ENCODE measurements around the gene RASA2. TPM values are rescaled to one million over a fixed set of nuclear protein-coding genes. Genes with fewer than 3 reads are reported as not detected.
"Not testable (repeated sequence)": the region's sequence is repeated elsewhere in the genome, so short reads cannot be mapped to it uniquely, and the experiment has no call there.

The RASA2 gene
- polyA plus RNA-seq, 12 donors, result 7.5 to 19.4 (median 12.8) TPM; not detected in 1

DNA sequence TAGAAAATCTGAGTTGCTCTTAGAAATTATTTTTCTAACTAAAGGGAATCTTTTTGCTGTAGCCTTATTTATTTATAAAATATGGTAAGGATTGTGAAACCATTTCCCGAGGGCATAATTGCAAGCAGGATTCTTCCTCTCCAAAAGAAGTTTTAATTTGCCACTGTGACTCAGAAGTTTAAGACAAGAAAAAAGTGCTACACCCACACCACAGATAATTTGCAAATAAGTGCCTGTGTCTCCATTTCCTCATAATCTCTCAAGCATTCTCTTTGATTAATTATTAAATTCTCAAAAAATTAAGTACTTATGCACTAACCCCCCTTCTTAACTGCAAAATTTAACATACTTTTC is 43.6 kb downstream of the RASA2 start:
- DNase-seq, result no peak

DNA sequence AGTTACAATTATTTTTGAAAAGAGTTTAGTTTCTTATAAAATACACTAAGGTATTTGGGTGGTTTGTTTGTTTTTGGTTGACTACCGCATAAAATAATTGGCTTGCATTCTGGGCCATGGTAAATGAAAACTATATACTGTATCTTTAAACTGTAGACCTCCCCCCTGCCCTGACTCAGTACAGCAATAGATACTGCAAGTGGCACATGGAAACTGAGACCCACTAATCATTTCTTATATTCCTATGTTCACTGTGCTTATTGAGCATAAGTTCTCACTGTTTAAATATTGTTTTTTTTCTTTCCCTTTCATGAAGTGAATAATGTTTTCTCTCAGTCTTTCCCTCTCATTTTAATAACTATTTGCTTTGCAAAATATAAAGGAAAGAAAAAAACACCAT is 45.8 kb downstream of the RASA2 start:
- DNase-seq, result no peak

DNA sequence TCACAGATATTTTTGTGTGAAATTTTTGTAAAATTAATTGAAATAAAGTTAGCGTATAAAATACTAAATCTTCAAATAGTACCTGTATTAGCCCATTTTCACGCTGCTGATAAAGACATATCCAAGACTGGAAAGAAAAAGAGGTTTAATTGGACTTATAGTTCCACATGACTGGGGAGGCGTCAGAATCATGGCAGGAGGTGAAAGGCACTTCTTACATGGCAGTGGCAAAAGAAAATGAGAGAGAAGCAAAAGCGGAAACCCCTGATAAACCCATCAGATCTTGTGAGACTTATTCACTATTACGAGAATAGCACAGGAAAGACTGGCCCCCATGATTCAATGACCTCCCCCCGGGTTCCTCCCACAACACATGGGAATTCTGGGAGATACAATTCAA is 49.2 kb downstream of the RASA2 start:
- not testable (repeated sequence) for DNase-seq

DNA sequence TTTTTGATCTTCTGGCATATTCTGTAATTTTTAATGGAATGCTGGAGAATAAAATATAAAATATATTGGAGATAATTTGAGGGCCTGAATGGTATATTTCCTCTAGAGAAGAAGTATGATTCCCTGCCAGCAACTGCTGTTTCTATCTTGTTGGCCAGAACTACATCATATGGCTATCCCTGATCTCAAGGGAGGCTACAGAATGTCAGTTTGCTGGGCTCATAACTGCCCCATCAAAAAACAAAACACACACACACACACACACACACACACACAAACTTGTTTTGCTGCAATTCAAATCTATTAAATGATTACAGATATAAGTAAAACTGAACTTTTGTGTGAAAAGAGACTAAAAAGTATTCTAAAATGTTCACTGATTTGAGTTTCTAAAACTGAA is 51.0 kb downstream of the RASA2 start:
- peak; percentile 19 for DNase-seq

DNA sequence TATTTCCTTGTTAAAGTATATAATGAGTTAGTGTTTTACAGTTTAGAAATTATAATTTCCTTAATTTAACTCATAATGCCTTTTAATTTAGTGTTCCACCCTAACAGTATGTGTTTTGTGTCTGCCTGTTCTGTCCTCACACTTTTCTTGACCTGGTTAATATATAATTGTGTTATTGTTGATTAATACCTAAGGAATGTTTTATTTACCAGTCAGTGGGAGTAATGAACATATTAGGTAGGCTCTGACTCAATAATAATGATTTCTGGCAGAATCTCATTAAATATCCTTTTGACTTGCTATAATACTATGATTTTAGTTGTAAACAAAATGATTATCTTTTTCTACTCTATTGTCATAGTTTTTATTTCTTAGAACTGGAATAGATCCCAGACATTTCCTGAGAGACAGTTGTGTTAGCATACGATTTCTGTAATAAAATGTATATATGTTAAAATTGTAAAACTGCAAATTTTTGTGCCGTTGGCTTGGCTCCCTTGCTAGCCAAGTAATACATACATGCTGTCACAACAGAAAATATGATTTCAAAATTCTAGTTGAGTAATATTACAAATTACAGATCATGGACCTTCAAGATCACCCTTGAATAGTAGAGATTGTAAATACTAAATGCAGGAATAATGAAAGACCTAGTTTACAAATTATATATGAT is 51.9 kb downstream of the RASA2 start:
- DNase-seq, result peak; percentile 15

DNA sequence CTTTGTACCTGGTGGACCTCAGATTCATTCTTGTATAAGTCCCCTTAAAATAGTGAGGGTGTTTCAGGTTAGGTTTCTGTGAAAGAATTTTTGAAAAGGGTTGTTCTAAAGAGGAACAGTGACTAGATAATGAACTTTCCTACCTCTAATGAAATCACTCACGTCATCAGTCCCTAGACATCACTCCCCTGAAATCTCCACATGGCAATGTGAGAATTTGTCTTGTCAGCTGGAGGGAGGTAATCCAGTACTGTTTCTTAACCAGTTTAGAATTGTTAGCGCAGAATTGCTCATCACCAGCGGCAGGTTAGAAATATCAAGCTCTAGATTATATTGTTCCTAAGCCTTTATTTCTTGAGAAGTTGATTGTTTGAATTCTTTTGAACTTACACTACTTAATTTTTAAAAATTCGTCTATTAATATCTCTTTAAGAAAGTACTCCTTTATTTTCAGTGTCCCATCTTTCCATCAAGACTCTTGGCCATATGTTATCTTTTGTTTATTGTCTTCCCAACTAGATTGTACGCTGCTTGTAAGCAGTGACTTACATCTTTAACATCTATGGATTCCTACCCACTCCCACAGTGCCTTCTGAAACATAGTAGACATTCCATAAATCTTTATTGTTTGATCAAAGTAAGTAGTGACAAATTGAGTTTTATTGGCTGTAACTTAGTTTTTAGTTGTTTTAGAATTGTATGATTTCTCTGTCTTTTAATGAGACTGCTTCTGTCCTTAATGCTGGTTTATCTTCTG is 52.8 kb downstream of the RASA2 start:
- no peak for DNase-seq

DNA sequence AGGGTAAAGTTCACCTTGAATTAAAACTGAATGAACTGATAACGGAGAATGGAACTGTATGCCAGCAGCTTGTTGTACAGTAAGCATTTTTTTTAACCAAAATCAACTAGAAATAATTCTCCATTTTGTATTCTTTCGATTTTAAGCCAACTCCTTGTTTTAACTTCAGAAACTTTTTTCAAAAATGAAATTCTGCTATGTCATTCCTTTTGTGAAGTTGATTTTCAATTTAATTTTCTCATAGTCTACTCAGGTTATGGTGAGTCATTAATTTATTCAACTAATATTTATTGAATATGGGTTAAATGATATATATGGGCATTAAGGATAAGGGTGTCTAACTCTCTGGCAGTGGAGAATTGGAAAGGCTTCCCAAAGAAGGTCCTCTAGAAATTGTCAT is 53.7 kb downstream of the RASA2 start:
- DNase-seq, result no peak

DNA sequence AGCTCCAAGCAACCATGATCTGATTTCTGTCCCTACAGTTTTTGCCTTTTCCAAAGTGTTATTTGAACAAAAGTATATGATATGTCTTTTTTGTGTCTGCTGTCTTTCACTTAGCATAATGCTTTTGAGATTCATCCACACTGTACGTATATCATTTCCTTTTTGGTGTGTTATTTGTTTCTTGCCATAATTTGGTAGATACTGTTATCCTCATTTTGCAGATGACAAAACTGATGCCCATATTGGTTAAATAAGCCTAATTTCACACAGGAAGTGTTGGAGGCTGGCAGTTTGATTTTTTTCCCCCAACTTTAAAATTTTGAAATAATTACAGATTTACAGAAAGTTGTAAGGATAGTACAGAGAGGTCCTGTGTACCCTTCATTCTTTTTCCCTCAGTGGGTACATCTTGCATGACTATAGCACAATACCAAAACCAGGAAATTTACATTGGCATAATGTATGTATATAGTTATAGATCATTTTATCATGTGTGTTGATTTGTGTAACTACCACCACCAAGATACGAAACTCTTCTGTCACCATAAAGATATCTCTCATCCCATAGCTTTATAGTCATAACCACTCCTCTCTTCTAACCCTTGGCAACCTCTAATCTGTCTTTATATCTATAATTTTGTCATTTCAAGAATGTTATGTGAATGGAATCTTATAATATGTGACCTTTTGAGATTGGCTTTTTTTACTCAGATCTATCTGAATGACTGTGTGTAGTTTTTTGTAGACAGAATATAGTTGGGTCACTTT is 55.6 kb downstream of the RASA2 start:
- no peak for DNase-seq

DNA sequence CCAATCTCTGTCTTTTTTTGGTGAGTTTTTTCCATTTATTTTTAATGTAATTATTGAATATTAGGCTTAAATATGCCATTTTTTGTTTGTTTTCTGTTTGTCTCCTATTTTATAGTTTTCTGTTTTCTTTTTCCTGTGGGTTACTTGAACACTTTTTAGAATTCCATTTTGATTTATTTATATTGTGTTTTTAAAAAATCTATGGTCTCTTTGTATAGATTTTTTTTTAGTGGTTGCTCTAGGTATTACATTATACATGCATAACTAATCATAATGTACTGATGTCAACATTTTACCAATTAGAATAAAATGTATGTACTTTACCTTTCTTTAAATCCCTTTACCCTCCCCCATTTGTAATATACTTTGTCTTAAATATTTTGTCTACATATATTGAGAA is 56.2 kb downstream of the RASA2 start:
- no peak for DNase-seq

DNA sequence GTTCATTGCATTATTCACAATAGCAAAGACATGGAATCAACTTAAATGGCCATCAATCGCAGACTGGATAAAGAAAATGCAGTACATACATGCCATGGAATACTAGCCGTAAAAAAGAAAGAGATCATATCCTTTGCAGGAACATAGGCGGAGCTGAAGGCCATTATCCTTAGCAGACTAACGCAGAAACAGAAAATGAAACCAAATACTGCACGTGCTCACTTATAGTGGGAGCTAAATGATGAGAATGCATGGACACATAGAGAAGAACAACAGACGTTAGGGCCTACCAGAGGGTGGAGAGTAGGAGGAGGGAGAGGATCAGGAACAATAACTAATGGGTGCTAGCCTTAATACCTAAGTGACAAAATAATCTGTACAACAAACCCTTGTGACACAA is 57.9 kb downstream of the RASA2 start:
- no peak for DNase-seq

DNA sequence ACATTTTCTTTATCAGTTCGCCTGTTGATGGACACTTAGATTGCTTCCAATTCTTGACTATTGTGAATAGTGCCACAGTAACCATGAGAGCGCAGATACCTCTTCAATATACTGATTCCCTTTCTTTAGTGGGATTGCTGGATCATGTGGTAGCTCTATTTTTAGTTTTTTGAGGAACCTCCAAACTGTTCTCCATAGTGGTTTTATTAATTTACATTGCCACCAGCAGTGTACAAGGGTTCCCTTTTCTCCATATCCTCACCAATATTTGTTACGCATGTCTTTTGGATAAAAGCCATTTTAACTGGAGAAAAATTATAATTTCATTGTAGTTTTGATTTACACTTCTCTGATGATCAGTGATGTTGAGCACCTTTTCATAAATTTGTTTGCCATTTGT is 59.3 kb downstream of the RASA2 start:
- DNase-seq, result no peak

DNA sequence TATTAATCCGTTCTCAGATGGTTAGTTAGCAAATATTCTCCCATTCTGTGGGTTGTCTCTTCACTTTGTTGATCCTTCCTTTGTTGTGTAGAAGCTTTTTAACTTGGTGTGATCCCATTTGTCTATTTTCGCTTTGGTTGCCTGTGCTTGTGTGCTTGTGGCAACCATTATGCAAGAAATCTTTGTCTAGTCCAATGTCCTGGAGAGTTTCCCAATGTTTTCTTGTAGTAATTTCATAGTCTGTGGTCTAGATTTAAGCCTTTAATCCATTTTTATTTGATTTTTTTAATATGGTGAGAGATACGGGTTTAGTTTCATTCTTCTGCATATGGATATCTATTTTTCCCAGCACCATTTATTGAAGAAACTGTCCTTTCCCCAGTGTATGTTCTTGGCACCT is 59.8 kb downstream of the RASA2 start:
- DNase-seq, result no peak

DNA sequence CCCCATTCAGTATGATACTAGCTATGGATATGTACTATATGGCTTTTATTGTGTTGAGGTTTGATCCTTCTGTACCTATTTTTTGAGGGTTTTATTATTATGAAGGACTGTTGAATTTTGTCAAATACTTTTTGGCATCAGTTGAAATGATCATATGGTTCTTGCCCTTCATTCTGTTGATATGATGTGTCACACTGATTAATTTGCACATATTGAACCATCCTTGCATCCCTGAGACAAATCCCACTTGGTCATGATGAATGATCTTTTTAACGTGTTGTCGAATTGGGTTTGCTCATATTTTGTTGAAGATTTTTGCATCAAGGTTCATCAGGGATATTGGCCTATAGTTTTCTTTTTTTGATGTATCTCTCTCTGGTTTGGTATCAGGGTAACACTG is 61.0 kb downstream of the RASA2 start:
- no peak for DNase-seq

DNA sequence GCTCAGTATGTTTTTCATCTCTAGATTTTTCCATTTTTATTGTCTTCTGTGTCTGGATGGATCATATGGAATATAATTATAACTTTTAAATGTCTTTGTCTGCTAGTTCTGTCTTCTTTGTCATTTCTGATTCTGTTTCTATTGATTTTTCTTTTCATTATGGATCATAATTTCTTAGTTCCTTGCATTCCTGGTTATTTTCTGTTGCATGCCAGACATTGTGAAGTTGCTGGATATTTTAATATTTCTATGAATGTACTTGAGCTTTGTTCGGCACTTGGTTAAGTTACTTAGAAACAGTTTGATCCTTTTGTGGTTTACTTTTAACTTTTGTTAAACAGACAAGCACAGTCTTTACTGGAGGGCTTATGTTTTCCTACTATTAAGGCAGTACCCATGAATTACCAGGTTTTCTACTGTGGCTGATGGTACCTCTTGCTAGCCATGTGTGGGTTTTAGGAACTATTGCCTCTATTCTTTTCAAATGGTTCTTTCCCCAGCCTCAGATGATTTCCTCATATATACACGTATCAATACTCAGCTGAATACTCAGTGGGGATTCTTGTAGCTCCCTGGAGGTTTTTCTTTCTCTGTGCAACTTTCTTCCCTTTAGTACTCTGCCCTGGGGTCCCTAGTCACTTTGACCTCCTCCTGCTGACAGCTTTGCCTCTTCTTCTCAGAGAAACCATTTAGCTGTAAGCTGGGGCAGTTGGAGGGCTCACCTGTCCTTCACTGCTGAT is 64.3 kb downstream of the RASA2 start:
- DNase-seq, result no peak

DNA sequence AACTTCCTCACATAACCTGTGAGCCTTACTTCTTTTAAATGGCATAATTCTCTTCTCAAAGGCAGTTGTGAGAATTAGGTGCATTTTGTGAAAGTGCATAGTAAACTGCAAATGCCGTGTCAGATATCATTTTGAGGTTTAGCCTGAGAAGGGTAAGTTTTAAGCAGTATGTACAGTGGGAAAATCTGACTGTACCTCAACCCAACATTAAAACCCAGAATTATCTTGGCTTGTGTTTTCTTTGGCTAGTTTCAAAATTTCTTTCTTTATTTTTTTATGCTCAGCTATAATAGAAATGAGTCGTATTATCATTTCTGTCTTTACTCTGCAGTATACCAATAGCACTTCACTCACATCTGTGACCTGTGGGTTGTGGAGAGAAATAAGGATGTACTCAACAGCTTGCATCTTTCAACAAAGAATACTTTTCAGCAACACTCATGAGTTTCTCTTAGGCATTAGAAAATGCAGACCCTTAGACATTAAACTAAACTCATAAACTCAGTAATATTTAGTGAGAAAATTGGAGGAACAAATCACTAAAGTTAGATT is 65.7 kb downstream of the RASA2 start:
- DNase-seq, result no peak

DNA sequence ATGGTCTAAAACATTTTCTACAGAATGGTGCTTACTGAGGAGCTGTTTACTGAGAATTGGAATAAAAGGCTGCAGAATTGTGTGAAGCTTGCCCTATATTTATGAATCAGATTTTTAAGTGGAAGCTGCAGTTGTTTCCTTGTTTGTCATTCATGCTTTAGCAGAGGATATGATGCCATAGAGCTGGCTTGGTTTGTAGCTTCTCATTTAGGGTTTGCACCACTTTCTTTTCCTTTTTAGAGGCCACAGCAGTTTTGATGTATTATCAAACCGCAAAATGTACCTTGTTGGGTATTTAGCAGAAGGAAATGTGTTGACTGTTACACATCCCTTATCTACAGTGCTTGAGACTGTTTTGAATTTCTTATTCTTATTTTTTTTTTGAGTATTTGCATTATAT is 66.2 kb downstream of the RASA2 start:
- DNase-seq, result no peak

DNA sequence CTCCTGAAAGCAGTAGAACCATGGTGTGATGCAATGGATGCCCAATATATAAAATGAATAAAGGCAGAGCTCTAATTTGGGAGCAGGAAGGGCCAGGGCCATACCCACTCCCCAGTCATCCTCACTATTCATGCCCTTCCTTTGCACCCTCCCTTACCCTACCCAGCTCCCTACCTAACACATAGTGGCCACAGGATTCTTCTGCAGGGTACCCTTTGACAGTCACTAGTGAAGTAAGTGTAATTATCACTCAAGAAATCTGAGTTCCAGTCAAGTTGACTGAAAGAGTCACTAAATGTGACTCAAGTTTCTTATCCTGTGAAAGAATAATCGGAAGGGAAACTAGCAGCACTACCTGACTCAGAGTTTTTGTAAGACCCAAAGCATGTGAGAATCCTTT is 69.2 kb downstream of the RASA2 start:
- no peak for DNase-seq

DNA sequence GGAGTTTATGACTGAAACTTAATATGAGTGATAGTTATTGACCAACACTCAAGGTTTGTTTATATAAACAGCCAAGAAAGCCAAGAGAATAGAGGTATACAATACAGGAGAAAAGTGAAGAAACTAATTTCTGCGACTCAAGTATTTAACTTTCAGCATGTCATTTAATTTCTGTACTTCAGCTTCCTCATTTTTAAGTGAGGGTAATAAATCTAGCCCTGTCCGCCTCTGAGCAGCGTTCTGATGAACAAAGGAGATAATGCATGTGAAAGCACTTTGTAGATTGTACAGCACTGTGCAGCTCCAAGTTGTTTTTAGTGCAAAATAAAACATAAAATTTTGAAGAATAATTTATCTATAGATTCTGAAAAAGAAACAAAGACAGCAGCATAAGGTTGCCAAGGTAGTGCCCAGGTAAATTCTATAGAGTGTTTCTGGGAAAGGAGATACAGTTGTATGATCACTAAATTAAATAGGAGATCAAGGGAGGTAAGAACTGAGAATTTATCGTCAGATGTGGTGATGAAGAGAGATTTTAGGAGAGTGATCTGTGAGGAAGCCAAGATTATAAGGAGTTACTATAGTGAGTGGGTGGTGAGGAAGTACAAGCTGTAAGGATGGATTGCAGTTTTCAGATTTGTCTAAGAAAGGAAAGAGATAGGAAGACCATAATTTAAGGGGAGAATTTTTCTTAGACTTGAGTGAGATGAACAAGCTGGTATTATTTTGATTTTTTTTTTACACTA is 71.3 kb downstream of the RASA2 start:
- DNase-seq, result no peak

DNA sequence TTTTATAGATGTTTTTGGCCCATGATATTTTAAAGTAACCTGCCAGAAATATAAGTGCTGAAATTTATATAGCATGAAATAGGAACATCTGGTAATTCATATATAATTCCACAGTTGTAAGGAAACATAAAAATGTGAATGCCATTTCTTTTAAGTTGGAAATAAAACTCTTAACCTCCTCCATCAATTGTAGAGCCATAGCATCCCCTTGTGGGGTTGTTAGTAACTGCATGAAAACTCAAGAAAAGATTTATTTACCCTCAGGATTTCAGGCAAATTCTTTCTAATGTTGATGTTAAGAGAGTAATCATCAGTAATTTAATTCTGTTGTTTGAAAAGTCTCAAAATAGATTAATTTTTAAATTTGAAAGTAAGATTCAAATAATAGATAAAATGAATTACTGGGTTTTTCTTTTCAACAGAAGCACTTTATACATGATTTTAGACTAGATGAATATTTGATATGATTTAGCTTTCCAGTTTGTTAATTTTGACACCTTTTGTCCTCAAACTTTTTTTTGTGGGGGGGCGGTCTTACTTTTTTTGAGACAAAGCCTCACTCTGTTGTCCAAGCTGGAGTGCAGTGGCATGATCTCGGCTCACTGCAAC is 74.7 kb downstream of the RASA2 start:
- peak; percentile 68 for DNase-seq

DNA sequence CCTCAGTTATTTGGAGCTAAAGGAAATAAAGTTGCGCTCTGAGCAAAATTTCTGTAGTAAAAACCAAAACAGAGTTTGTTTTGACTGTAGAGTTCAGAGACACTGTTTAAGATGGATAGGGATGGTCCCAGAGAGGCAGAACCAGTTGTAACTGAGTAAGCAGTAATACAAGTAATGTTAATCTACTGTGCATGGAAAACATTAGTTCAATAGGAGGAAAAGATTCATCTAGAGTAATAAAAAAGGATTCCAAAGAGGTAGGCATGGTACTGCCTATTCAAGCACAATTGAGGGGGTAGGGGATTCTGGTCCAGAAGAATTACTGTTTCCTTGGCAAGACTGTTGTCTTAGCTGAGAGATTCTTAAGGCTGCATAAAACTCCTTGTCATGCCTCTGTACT is 77.4 kb downstream of the RASA2 start:
- DNase-seq, result no peak

DNA sequence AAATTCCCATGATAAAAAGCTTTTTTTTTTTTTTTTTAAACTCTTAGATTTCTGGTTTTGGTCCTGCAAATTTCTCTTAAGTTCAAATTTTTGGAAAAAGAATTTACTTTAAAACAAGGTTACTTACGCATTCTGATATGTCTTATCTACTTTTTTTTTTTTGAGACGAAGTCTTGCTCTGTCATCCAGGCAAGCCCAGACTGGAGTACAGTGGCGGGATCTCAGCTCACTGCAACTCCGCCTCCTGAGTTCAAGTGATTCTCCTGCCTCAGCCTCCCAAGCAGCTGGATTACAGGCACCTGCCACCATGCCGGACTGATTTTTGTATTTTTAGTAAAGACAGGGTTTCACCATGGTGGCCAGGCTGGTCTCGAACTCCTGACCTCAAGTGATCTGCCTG is 83.2 kb downstream of the RASA2 start:
- no peak for DNase-seq

All from muscle of arm (tissue), 12 donors.